A549 (cell line): ENCODE measurements around the gene RGSL1. TPM values are rescaled to one million over a fixed set of nuclear protein-coding genes. Genes with fewer than 3 reads are reported as not detected.

ENCODE experiments used
- ATAC-seq, 2 experiments: fragments of 200-7000 bp in 1 of 2; fragments of >200 bp in 1 of 2; cut with Nextera tagmentation in 1 of 2; cut with Tn5 transposase in 1 of 2; 3 replicates each; pipeline versions ENCODE4 v1.8.0 to v1.9.1; 2018 to 2020; ENCODE audit warnings: mild to moderate bottlenecking in 1 of 2, moderate library complexity in 1 of 2
- CTCF ChIA-PET: fragments of 300-600 bp; sonication (Branson Sonifier 250); formaldehyde crosslinking; extraction: SDS; loops from one replicate; lab custom pipeline; 2021; ENCODE audit warnings: antibody characterized with exemption, inconsistent platforms; lab: Yijun Ruan, JAX
- POLR2A ChIA-PET: fragments of 350-600 bp; formaldehyde crosslinking; extraction: SDS; loops from one replicate; lab custom pipeline; 2021; ENCODE audit warnings: antibody characterized with exemption, inconsistent platforms; lab: Yijun Ruan, JAX
- DNase-seq, 2 experiments: peaks; one replicate each; pipeline versions ENCODE4 v3.0.0 to v3.0.0-alpha.2; 2011 to 2016; ENCODE audit warnings: low read depth in 1 of 2, low spot score in 1 of 2
- FAIRE-seq: peaks from 2 replicates; lab custom pipeline; 2011; peaks lifted over from hg19 to GRCh38; lab: Jason Lieb, UNC
- H3K27ac ChIP-seq, 2 experiments: fragments of >200 bp; sonication (Bioruptor Twin); formaldehyde crosslinking; 3 replicates each; pipeline ENCODE4 v1.5.1; 2016 to 2017
- H3K4me1 ChIP-seq: fragments of >200 bp; sonication (Bioruptor Twin); formaldehyde crosslinking; 3 replicates; pipeline ENCODE4 v1.6.1; 2016
- H3K4me2 ChIP-seq: fragments of >200 bp; sonication (Bioruptor Twin); formaldehyde crosslinking; 3 replicates; pipeline ENCODE4 v1.6.1; 2016
- H3K4me3 ChIP-seq: fragments of >200 bp; sonication (Bioruptor Twin); formaldehyde crosslinking; 3 replicates; pipeline ENCODE4 v1.5.1; 2016
- H3K9me3 ChIP-seq: fragments of >200 bp; sonication (Bioruptor Twin); formaldehyde crosslinking; 3 replicates; pipeline ENCODE4 v1.6.1; 2016
- BHLHE40 ChIP-seq: IDR thresholded peaks from 2 replicates; pipeline ENCODE4 v1.6.1; 2012; ENCODE audit warnings: low read depth, low read length, inconsistent platforms
- CHD2 ChIP-seq: fragments of 150-350 bp; IDR thresholded peaks from 2 replicates; pipeline ENCODE4 v1.6.1; 2014; ENCODE audit warnings: low read length; ENCODE audit not compliant: partially characterized antibody
- E2F6 ChIP-seq: IDR thresholded peaks from 2 replicates; pipeline ENCODE4 v1.6.1; 2012; ENCODE audit warnings: low read depth, borderline replicate concordance
- EHMT2 ChIP-seq: fragments of 200-600 bp; sonication (generic); IDR thresholded peaks from 2 replicates; pipeline ENCODE4 v1.6.1; 2016; ENCODE audit warnings: antibody characterized with exemption, low read depth, mild to moderate bottlenecking, moderate library complexity
- FOSB ChIP-seq: fragments of 250-450 bp; sonication (Bioruptor Pico); IDR thresholded peaks from 2 replicates; pipeline ENCODE4 v1.5.0; 2020; ENCODE audit warnings: mild to moderate bottlenecking, moderate library complexity
- FOXS1 ChIP-seq: fragments of 250-450 bp; sonication (Bioruptor Pico); IDR thresholded peaks from 2 replicates; pipeline ENCODE4 v1.5.0; 2020; ENCODE audit warnings: mild to moderate bottlenecking, moderate library complexity
- HES2 ChIP-seq: fragments of >200 bp; sonication (Bioruptor Twin); formaldehyde crosslinking; IDR thresholded peaks from 2 replicates; pipeline ENCODE4 v1.6.1; 2016
- HOXB13 ChIP-seq: fragments of 250-450 bp; sonication (Bioruptor Pico); IDR thresholded peaks from 2 replicates; pipeline ENCODE4 v1.5.0; 2020; ENCODE audit warnings: low read depth, mild to moderate bottlenecking, moderate library complexity
- JUN ChIP-seq, 2 experiments: fragments of >200 bp; sonication (Bioruptor Twin); formaldehyde crosslinking; IDR thresholded peaks; 2 replicates in 1 of 2; 3 replicates in 1 of 2; pipeline ENCODE4 v1.6.1; 2016 to 2017
- NPAS2 ChIP-seq: fragments of 250-450 bp; sonication (Bioruptor Pico); IDR thresholded peaks from 2 replicates; pipeline ENCODE4 v1.8.0; 2022; ENCODE audit warnings: mild to moderate bottlenecking, moderate library complexity, borderline replicate concordance
- NR3C1 ChIP-seq: fragments of >200 bp; sonication (Bioruptor Twin); formaldehyde crosslinking; IDR thresholded peaks from 3 replicates; pipeline ENCODE4 v1.6.1; 2017
- RCOR1 ChIP-seq: fragments of 150-350 bp; IDR thresholded peaks from 2 replicates; pipeline ENCODE4 v1.6.1; 2014; ENCODE audit warnings: antibody characterized with exemption, low read length, low read depth
- SREBF2 ChIP-seq: fragments of 450-650 bp; IDR thresholded peaks from 2 replicates; pipeline ENCODE4 v1.6.1; 2014; ENCODE audit warnings: mild to moderate bottlenecking, moderate library complexity
- USF2 ChIP-seq: fragments of 450-650 bp; IDR thresholded peaks from 2 replicates; pipeline ENCODE4 v1.6.1; 2014; ENCODE audit warnings: antibody characterized with exemption
- ZC3H11A ChIP-seq: fragments of 450-650 bp; IDR thresholded peaks from 2 replicates; pipeline ENCODE4 v1.6.1; 2014; ENCODE audit warnings: antibody characterized with exemption, mild to moderate bottlenecking
- WGBS: methylation state at CpG from one replicate; pipeline ENCODE4 v1.1.6; 2017; ENCODE audit errors: missing lambda C conversion rate; 5-methylcytosine and 5-hydroxymethylcytosine counted together
- polyA plus RNA-seq, 4 experiments: library from polyadenylated mRNA; depleted of rRNA in 3 of 4; stranded (reverse); fragments of >200 nt; fragmentation: RNase III in 1 of 4; extraction: RNeasy Plus Mini Kit Qiagen cat#74134 plus additional on column Dnase treatment in 1 of 4; gene quantifications; 2 replicates in 3 of 4; 3 replicates in 1 of 4; pipeline ENCODE4 v1.2.3, GENCODE V29; 2011 to 2017
- TF ChIP-seq, protein P1 (sequence below): IDR thresholded peaks from 2 replicates; pipeline ENCODE4 v1.6.1; 2012
- TF ChIP-seq, protein P2 (sequence below): fragments of 250-450 bp; sonication (Bioruptor Pico); IDR thresholded peaks from 2 replicates; pipeline ENCODE4 v1.5.0; 2020; ENCODE audit warnings: low read depth, mild to moderate bottlenecking, moderate library complexity
- TF ChIP-seq, protein P3 (sequence below): fragments of 250-450 bp; sonication (Bioruptor Pico); IDR thresholded peaks from 2 replicates; pipeline ENCODE4 v1.5.0; 2021; ENCODE audit warnings: mild to moderate bottlenecking, moderate library complexity, borderline replicate concordance

Gene RGSL1
- polyA plus RNA-seq, 2 of the 4 experiments (the other 2 are of a cell fraction), result not detected

DNA sequence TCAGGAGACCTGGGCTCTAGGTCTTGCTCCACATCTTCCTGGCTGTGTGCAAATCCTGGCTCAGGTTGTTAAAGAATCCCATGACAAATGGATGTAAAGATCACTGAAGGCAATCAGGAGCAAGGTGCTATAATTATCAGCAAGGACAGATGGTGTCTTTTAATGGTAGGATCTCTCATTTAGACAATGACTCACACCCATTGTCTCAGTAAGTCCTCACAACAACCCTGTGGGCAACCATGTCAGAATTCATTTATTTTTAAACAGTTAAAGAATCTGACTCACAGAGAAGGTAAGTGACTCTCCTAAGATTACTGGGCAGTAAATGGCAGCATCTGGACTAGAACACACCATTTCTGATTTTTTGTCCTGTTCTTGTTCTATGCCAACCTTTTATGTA, 106.3 kb downstream of the RGSL1 start:
- POLR2A ChIA-PET, result no interaction called here
- H3K4me2 ChIP-seq, result no peak overlapping the region
- ATAC-seq, result no peak
- DNase-seq, result no peak
- H3K9me3 ChIP-seq, result peaks cover 3% of the 10 kb centered on the region; the same call in 1 of the 3 replicates
- CTCF ChIA-PET, result no interaction called here
- TF ChIP-seq RCOR1, result no peak
- no peak for TF ChIP-seq ZC3H11A
- no peaks in the 10 kb centered on the region for H3K4me1 ChIP-seq
- FAIRE-seq, result no peak
- H3K4me3 ChIP-seq, result no peak overlapping the region
- no peak overlapping the region for H3K27ac ChIP-seq

DNA sequence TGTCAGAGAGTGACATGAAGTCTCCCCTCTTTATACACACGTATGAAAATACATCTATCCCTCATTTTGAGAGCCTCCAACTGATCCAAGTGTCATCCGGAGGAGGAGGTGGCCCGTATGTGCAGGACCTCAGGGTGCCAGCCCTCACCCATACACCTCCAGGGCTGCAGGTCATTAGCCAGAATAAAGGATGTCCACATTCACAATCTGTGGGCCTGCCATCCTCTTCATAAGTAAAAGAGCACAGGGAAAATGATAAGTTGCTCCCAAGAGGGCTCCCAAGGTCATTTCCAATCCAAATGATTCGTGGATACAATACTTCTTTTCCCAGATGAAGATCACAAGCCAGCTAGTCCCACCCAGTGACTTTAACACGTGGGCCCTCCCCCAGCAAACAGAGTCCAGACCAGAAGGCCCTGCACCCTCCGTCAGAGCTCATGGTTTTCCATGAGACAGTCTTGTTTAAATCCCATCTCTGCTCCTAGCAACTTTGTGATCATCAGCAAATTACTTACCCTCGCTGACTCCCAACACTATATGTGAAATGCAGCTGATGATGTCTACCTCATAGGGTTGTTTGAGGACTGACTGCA, 110.5 kb downstream of the RGSL1 start:
- H3K9me3 ChIP-seq, result no peaks in the 10 kb centered on the region
- 31% methylated on average over 7 of the region's 7 CpGs for WGBS
- no peak overlapping the region for H3K27ac ChIP-seq
- TF ChIP-seq, protein P1, sequence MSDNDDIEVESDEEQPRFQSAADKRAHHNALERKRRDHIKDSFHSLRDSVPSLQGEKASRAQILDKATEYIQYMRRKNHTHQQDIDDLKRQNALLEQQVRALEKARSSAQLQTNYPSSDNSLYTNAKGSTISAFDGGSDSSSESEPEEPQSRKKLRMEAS, result no peak
- no peak for TF ChIP-seq FOSB (CRISPR knock-in tag)
- TF ChIP-seq CHD2, result no peak
- no peak for TF ChIP-seq BHLHE40
- no peak for TF ChIP-seq E2F6
- no peak for TF ChIP-seq EHMT2
- TF ChIP-seq NR3C1, result no peak
- TF ChIP-seq USF2, result no peak
- no peak for TF ChIP-seq FOXS1
- TF ChIP-seq, all 56 proteins: peak for 0
- Histone ChIP-seq H3K4me2 (no peak overlapping the region), H3K4me1 (no peaks in the 10 kb centered on the region), H3K4me3 (no peak overlapping the region)
- DNase-seq, result no peak
- ATAC-seq, result no peak
- FAIRE-seq, result no peak
- ChIA-PET POLR2A (no interaction called here), CTCF (no interaction called here)

- FAIRE-seq (no peak), ATAC-seq (no peak), DNase-seq (no peak)
- ChIA-PET POLR2A (no interaction called here), CTCF (no interaction called here)
- Histone ChIP-seq H3K4me1 (no peaks in the 10 kb centered on the region), H3K4me3 (no peak overlapping the region), H3K9me3 (no peaks in the 10 kb centered on the region), H3K4me2 (no peak overlapping the region), H3K27ac (no peak overlapping the region)
- WGBS, result 22% methylated on average over 4 of the region's 4 CpGs
- no peak for TF ChIP-seq SREBF2
- TF ChIP-seq EHMT2, result no peak
- TF ChIP-seq HES2, result no peak
- no peak for TF ChIP-seq NPAS2
- TF ChIP-seq, protein P2, sequence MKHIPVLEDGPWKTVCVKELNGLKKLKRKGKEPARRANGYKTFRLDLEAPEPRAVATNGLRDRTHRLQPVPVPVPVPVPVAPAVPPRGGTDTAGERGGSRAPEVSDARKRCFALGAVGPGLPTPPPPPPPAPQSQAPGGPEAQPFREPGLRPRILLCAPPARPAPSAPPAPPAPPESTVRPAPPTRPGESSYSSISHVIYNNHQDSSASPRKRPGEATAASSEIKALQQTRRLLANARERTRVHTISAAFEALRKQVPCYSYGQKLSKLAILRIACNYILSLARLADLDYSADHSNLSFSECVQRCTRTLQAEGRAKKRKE (CRISPR knock-in tag), result no peak
- no peak for TF ChIP-seq HOXB13
- TF ChIP-seq JUN (IDR thresholded peaks at IDR 0.05), result no peak
- TF ChIP-seq, protein P3, sequence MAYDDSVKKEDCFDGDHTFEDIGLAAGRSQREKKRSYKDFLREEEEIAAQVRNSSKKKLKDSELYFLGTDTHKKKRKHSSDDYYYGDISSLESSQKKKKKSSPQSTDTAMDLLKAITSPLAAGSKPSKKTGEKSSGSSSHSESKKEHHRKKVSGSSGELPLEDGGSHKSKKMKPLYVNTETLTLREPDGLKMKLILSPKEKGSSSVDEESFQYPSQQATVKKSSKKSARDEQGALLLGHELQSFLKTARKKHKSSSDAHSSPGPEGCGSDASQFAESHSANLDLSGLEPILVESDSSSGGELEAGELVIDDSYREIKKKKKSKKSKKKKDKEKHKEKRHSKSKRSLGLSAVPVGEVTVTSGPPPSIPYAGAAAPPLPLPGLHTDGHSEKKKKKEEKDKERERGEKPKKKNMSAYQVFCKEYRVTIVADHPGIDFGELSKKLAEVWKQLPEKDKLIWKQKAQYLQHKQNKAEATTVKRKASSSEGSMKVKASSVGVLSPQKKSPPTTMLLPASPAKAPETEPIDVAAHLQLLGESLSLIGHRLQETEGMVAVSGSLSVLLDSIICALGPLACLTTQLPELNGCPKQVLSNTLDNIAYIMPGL (CRISPR knock-in tag), result no peak
Observed at GRCh38 chr1:182561456-182561855, 111.5 kb downstream of the RGSL1 start.
